WTC11 (cell line): ENCODE data around the gene DLG1. TPM values are rescaled to one million over a fixed set of nuclear protein-coding genes. Genes with fewer than 3 reads are reported as not detected.

ENCODE experiments used
- ATAC-seq: fragments of 200-7000 bp; cut with Tn5 transposase; 2 replicates; pipeline ENCODE4 v1.10.0; 2021; ENCODE audit warnings: mild to moderate bottlenecking, moderate library complexity
- CTCF ChIA-PET: fragments of 300-600 bp; sonication (Branson Sonifier 250); formaldehyde crosslinking; loops from one replicate; lab custom pipeline; 2021; ENCODE audit warnings: antibody characterized with exemption; lab: Charles Lee
- POLR2A ChIA-PET: fragments of 350-600 bp; sonication (Branson Sonifier 250); formaldehyde crosslinking; loops from one replicate; lab custom pipeline; 2021; ENCODE audit warnings: antibody characterized with exemption; lab: Charles Lee
- DNase-seq: peaks from one replicate; pipeline ENCODE4 v3.0.0; 2021; ENCODE audit warnings: low spot score
- H3K27ac Mint-ChIP-seq: 2 replicates; pipeline ENCODE4 v1.8.0; 2021; ENCODE audit warnings: mixed read lengths
- H3K27me3 Mint-ChIP-seq: 2 replicates; pipeline ENCODE4 v1.8.0; 2021; ENCODE audit warnings: low read depth, mild to moderate bottlenecking, moderate library complexity, mixed read lengths
- H3K36me3 Mint-ChIP-seq: 2 replicates; pipeline ENCODE4 v1.8.0; 2021; ENCODE audit warnings: mixed read lengths
- H3K4me1 Mint-ChIP-seq: 2 replicates; pipeline ENCODE4 v1.8.0; 2022; ENCODE audit warnings: mixed read lengths
- H3K4me3 Mint-ChIP-seq: 2 replicates; pipeline ENCODE4 v1.8.0; 2021; ENCODE audit warnings: mild to moderate bottlenecking, moderate library complexity, mixed read lengths
- H3K9me3 Mint-ChIP-seq: 2 replicates; pipeline ENCODE4 v1.8.0; 2021; ENCODE audit warnings: mixed read lengths
- CREM ChIP-seq: sonication (generic); formaldehyde crosslinking; IDR thresholded peaks from 2 replicates; pipeline ENCODE4 v1.8.1; 2022; ENCODE audit warnings: mild to moderate bottlenecking, missing genetic modification reagents, moderate library complexity
- CTCF ChIP-seq: fragments of 200-600 bp; IDR thresholded peaks from 2 replicates; pipeline ENCODE4 v1.8.0; 2022; ENCODE audit warnings: antibody characterized with exemption
- E2F1 ChIP-seq: sonication (generic); formaldehyde crosslinking; IDR thresholded peaks from 2 replicates; pipeline ENCODE4 v1.8.0; 2022; ENCODE audit warnings: mild to moderate bottlenecking, missing genetic modification reagents
- E2F4 ChIP-seq: sonication (generic); formaldehyde crosslinking; IDR thresholded peaks from 2 replicates; pipeline ENCODE4 v1.8.1; 2022; ENCODE audit warnings: low read depth, mild to moderate bottlenecking, moderate library complexity, missing genetic modification reagents, borderline replicate concordance
- GRHL2 ChIP-seq: fragments of 250-450 bp; sonication (Bioruptor Pico); IDR thresholded peaks from 2 replicates; pipeline ENCODE4 v1.8.0; 2022; ENCODE audit warnings: mild to moderate bottlenecking, moderate library complexity; ENCODE audit not compliant: insufficient replicate concordance, severe bottlenecking
- JUN ChIP-seq: sonication (generic); formaldehyde crosslinking; IDR thresholded peaks from 2 replicates; pipeline ENCODE4 v1.8.0; 2023; ENCODE audit warnings: mild to moderate bottlenecking, missing genetic modification reagents
- MLX ChIP-seq: sonication (generic); formaldehyde crosslinking; IDR thresholded peaks from 2 replicates; pipeline ENCODE4 v1.8.1; 2023; ENCODE audit warnings: mild to moderate bottlenecking, missing genetic modification reagents, moderate library complexity
- NFE2L1 ChIP-seq: sonication (generic); formaldehyde crosslinking; IDR thresholded peaks from 2 replicates; pipeline ENCODE4 v1.8.1; 2023; ENCODE audit warnings: missing genetic modification reagents
- NFYB ChIP-seq: sonication (generic); formaldehyde crosslinking; conservative IDR thresholded peaks from 2 replicates; pipeline ENCODE4 v1.8.0; 2022; ENCODE audit warnings: low read depth, missing genetic modification reagents
- NR1H2 ChIP-seq: sonication (generic); formaldehyde crosslinking; IDR thresholded peaks from 2 replicates; pipeline ENCODE4 v1.9.0; 2021; ENCODE audit warnings: mild to moderate bottlenecking, moderate library complexity, missing genetic modification reagents
- RORB ChIP-seq: fragments of 250-450 bp; sonication (Bioruptor Pico); IDR thresholded peaks from 2 replicates; pipeline ENCODE4 v1.9.0; 2021; ENCODE audit warnings: mild to moderate bottlenecking
- SMAD4 ChIP-seq: sonication (generic); formaldehyde crosslinking; IDR thresholded peaks from 2 replicates; pipeline ENCODE4 v1.8.0; 2022; ENCODE audit warnings: mild to moderate bottlenecking, missing genetic modification reagents
- TEAD4 ChIP-seq: sonication (generic); formaldehyde crosslinking; IDR thresholded peaks from 2 replicates; pipeline ENCODE4 v1.8.0; 2022; ENCODE audit warnings: mild to moderate bottlenecking, missing genetic modification reagents
- TP53 ChIP-seq: sonication (generic); formaldehyde crosslinking; IDR thresholded peaks from 2 replicates; pipeline ENCODE4 v1.8.1; 2023; ENCODE audit warnings: mild to moderate bottlenecking, missing genetic modification reagents
- ZNF121 ChIP-seq: sonication (generic); formaldehyde crosslinking; IDR thresholded peaks from 2 replicates; pipeline ENCODE4 v1.8.0; 2023; ENCODE audit warnings: missing genetic modification reagents
- ZNF416 ChIP-seq: fragments of 250-450 bp; sonication (Bioruptor Pico); IDR thresholded peaks from 2 replicates; pipeline ENCODE4 v1.9.0; 2021; ENCODE audit warnings: mild to moderate bottlenecking, inconsistent platforms
- total RNA-seq: library from RNA; stranded (reverse); gene quantifications from 3 replicates; pipeline ENCODE4 v1.2.3, GENCODE V29; 2021
- TF ChIP-seq, protein P1 (sequence below): sonication (generic); formaldehyde crosslinking; IDR thresholded peaks from 2 replicates; pipeline ENCODE4 v1.8.0; 2023; ENCODE audit warnings: mild to moderate bottlenecking, missing genetic modification reagents
- TF ChIP-seq, protein P2 (sequence below): sonication (generic); formaldehyde crosslinking; IDR thresholded peaks from 2 replicates; pipeline ENCODE4 v1.8.1; 2023; ENCODE audit warnings: mild to moderate bottlenecking, moderate library complexity, missing genetic modification reagents

DLG1 gene
- total RNA-seq, 1 experiment from 2014 or later, result 81.1 TPM

GRCh38 chr3:197238842-197239241 is 59.6 kb downstream of the DLG1 start:
- ChIA-PET CTCF (interaction anchor here (1.5 kb wide), 1 partner anchor 18 kb away, joined by 4 read pairs; no protein-coding TSS in a partner anchor), POLR2A (no interaction called here)
- Mint-ChIP-seq H3K9me3 (peaks cover 35% of the 10 kb centered on the region), H3K27ac (no peak overlapping the region), H3K27me3 (no peaks in the 10 kb centered on the region; the same call in 1 of the 2 replicates), H3K36me3 (peaks cover 38% of the 10 kb centered on the region), H3K4me1 (peaks cover 60% of the 10 kb centered on the region), H3K4me3 (no peak overlapping the region)
- no peak for TF ChIP-seq CREM (CRISPR knock-in tag)
- no peak for ATAC-seq
- no peak for DNase-seq

DNA sequence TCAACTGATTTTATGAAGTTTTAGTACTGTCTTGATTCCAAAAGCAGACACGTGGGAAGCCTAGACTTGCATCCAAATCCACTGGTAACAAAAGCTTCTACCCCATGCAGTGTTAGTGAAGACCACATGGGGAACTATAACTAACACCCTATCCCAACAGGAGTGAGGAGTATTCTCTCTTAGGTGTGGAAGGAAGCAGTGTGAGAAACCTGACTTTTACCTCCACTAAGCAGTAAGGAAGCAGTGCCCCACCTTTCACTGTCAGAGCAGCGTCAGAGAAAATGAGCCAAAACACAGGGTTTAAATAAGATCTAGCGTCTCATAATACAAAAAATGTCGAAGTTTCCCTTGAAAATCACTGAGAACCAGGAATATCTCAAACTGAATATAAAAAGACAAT is 60.5 kb downstream of the DLG1 start:
- TF ChIP-seq TP53 (no peak), NFE2L1 (no peak), GRHL2 (CRISPR knock-in tag) (no peak), MLX (CRISPR knock-in tag) (no peak), ZNF416 (CRISPR knock-in tag) (no peak), CTCF (no peak), NFYB (CRISPR knock-in tag) (no peak), NR1H2 (no peak), RORB (CRISPR knock-in tag) (no peak), SMAD4 (CRISPR knock-in tag) (no peak), E2F1 (CRISPR knock-in tag) (no peak), ZNF121 (no peak), TEAD4 (CRISPR knock-in tag) (no peak), JUN (CRISPR knock-in tag) (no peak), E2F4 (no peak)
- TF ChIP-seq, protein P1, sequence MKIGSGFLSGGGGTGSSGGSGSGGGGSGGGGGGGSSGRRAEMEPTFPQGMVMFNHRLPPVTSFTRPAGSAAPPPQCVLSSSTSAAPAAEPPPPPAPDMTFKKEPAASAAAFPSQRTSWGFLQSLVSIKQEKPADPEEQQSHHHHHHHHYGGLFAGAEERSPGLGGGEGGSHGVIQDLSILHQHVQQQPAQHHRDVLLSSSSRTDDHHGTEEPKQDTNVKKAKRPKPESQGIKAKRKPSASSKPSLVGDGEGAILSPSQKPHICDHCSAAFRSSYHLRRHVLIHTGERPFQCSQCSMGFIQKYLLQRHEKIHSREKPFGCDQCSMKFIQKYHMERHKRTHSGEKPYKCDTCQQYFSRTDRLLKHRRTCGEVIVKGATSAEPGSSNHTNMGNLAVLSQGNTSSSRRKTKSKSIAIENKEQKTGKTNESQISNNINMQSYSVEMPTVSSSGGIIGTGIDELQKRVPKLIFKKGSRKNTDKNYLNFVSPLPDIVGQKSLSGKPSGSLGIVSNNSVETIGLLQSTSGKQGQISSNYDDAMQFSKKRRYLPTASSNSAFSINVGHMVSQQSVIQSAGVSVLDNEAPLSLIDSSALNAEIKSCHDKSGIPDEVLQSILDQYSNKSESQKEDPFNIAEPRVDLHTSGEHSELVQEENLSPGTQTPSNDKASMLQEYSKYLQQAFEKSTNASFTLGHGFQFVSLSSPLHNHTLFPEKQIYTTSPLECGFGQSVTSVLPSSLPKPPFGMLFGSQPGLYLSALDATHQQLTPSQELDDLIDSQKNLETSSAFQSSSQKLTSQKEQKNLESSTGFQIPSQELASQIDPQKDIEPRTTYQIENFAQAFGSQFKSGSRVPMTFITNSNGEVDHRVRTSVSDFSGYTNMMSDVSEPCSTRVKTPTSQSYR (CRISPR knock-in tag), result no peak
- TF ChIP-seq, protein P2, sequence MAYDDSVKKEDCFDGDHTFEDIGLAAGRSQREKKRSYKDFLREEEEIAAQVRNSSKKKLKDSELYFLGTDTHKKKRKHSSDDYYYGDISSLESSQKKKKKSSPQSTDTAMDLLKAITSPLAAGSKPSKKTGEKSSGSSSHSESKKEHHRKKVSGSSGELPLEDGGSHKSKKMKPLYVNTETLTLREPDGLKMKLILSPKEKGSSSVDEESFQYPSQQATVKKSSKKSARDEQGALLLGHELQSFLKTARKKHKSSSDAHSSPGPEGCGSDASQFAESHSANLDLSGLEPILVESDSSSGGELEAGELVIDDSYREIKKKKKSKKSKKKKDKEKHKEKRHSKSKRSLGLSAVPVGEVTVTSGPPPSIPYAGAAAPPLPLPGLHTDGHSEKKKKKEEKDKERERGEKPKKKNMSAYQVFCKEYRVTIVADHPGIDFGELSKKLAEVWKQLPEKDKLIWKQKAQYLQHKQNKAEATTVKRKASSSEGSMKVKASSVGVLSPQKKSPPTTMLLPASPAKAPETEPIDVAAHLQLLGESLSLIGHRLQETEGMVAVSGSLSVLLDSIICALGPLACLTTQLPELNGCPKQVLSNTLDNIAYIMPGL (CRISPR knock-in tag), result no peak
- H3K4me3 Mint-ChIP-seq, result no peak overlapping the region
- H3K27ac Mint-ChIP-seq, result peak overlapping the region; percentile 43; the same call in 1 of the 2 replicates
- ATAC-seq (no peak; the same call in 1 of the 2 replicates), DNase-seq (no peak)
- ChIA-PET CTCF (interaction anchor here (1.1 to 1.5 kb wide), 3 partner anchors 13 to 39 kb away, joined by 3 to 4 read pairs (median 4); no protein-coding TSS in a partner anchor), POLR2A (no interaction called here)
- H3K4me1 Mint-ChIP-seq, result peaks cover 57% of the 10 kb centered on the region
- H3K27me3 Mint-ChIP-seq, result no peaks in the 10 kb centered on the region; the same call in 1 of the 2 replicates
- peaks cover 29% of the 10 kb centered on the region for H3K36me3 Mint-ChIP-seq
- peaks cover 26% of the 10 kb centered on the region for H3K9me3 Mint-ChIP-seq
